HG03025 (cell line): Measurements from ENCODE around the gene HSPA1L.

Experiments used
- ATAC-seq: cut with Tn5 transposase; IDR thresholded peaks from one replicate; pipeline ENCODE4 v1.9.1; 2021; ENCODE audit warnings: mild to moderate bottlenecking, moderate library complexity; ENCODE audit not compliant: unreplicated experiment, low FRiP score

The HSPA1L gene

GRCh38 chr6:31768363-31769257, 46.5 kb downstream of the HSPA1L start:
- no peak for ATAC-seq

- ATAC-seq, result no peak
These were observed 47.9 kb downstream of the HSPA1L start for GRCh38 chr6:31767096-31767645.

GRCh38 chr6:31765910-31766794, 48.9 kb downstream of the HSPA1L start:
- ATAC-seq, result no peak

- no peak for ATAC-seq
These were observed 49.5 kb downstream of the HSPA1L start for GRCh38 chr6:31765559-31765909.

- no peak for ATAC-seq
These were observed 50.9 kb downstream of the HSPA1L start for GRCh38 chr6:31764198-31764597.

- ATAC-seq, result no peak
These were observed 51.5 kb downstream of the HSPA1L start for GRCh38 chr6:31763619-31763940.

- no peak for ATAC-seq
These were observed 52.0 kb downstream of the HSPA1L start for GRCh38 chr6:31762878-31763618.

- ATAC-seq, result no peak
These were observed 52.7 kb downstream of the HSPA1L start, which contains the start of gene SAPCD1 for GRCh38 chr6:31762356-31762755. SAPCD1 (plus strand) TSS chr6:31762656; CDS start chr6:31763055, 399 bp downstream.

- ATAC-seq, result no peak
These were observed 53.7 kb downstream of the HSPA1L start for GRCh38 chr6:31761343-31761742.

GRCh38 chr6:31760790-31761189, 54.3 kb downstream of the HSPA1L start:
- ATAC-seq, result no peak
